NCI-H1694 treated with DMSO at 0.1 percent for 48 hours (cell line): ENCODE results near the gene C2orf92.
A peak's percentile ranks its signal among the peaks of the same experiment; 100 is the strongest.
"Not testable (repeated sequence)": the region's sequence is repeated elsewhere in the genome, so short reads cannot be mapped to it uniquely, and the experiment has no call there.

ENCODE experiments used
- DNase-seq: peaks from one replicate; lab custom pipeline; 2025; lab: John Stamatoyannopoulos, UW

The C2orf92 gene

GRCh38 chr2:97669448-97669847, at the start of gene C2orf92:
Gene C2orf92 (plus strand): TSS chr2:97669713. CDS start chr2:97669789, 76 bp downstream.
- DNase-seq = no peak

GRCh38 chr2:97620492-97620891, 49.0 kb upstream of the C2orf92 start:
- DNase-seq = not testable (repeated sequence)

- DNase-seq = not testable (repeated sequence)
Observed at GRCh38 chr2:97622976-97623375, 46.5 kb upstream of the C2orf92 start.

- DNase-seq = not testable (repeated sequence)
Observed at GRCh38 chr2:97625354-97626048, 44.0 kb upstream of the C2orf92 start.

- not testable (repeated sequence) for DNase-seq
Observed at GRCh38 chr2:97626049-97626430, 43.5 kb upstream of the C2orf92 start.

GRCh38 chr2:97644023-97644717, 25.3 kb upstream of the C2orf92 start:
- DNase-seq = no peak

- no peak for DNase-seq
Observed at GRCh38 chr2:97645112-97645694, 24.3 kb upstream of the C2orf92 start.

- DNase-seq = peak; percentile 97
Observed at GRCh38 chr2:97645695-97646629, 23.6 kb upstream of the C2orf92 start, which contains the start of gene COX5B. Gene COX5B (plus strand): TSS chr2:97646062. CDS start chr2:97646087, 25 bp downstream.

- no peak for DNase-seq
Observed at GRCh38 chr2:97646977-97647376, 22.5 kb upstream of the C2orf92 start.

- DNase-seq = no peak
Observed at GRCh38 chr2:97651114-97651513, 18.4 kb upstream of the C2orf92 start.

GRCh38 chr2:97653473-97653872, 16.0 kb upstream of the C2orf92 start:
- DNase-seq = no peak

GRCh38 chr2:97653874-97654273, 15.6 kb upstream of the C2orf92 start:
- DNase-seq = no peak

- no peak for DNase-seq
Observed at GRCh38 chr2:97654309-97654708, 15.2 kb upstream of the C2orf92 start.

- DNase-seq = no peak
Observed at GRCh38 chr2:97654791-97655190, 14.7 kb upstream of the C2orf92 start.

- no peak for DNase-seq
Observed at GRCh38 chr2:97656129-97656755, 13.3 kb upstream of the C2orf92 start.

GRCh38 chr2:97656905-97657587, 12.5 kb upstream of the C2orf92 start:
- DNase-seq = no peak

- no peak for DNase-seq
Observed at GRCh38 chr2:97657986-97658690, 11.4 kb upstream of the C2orf92 start.

GRCh38 chr2:97658691-97659157, 10.8 kb upstream of the C2orf92 start:
- DNase-seq = no peak

- no peak for DNase-seq
Observed at GRCh38 chr2:97659256-97660043, 10.1 kb upstream of the C2orf92 start.
